Vagina (tissue), 2 donors: ENCODE data around the gene TPGS1. TPM values are rescaled to one million over a fixed set of nuclear protein-coding genes. Genes with fewer than 3 reads are reported as not detected.
"Not testable (repeated sequence)": the region's sequence is repeated elsewhere in the genome, so short reads cannot be mapped to it uniquely, and the experiment has no call there.

ENCODE experiments used
- DNase-seq, 2 donors: peaks; one replicate each; pipeline ENCODE4 v3.0.0-alpha.2; 2017; ENCODE audit errors: extremely low spot score in 2 of 2
- H3K27ac ChIP-seq: fragments of 200-600 bp; sonication (generic); one replicate; pipeline ENCODE4 v1.5.1; 2019
- H3K27me3 ChIP-seq: fragments of 200-600 bp; sonication (generic); one replicate; pipeline ENCODE4 v1.5.1; 2019
- H3K36me3 ChIP-seq, 2 donors: fragments of 200-600 bp; sonication (generic); one replicate each; pipeline ENCODE4 v1.5.1; 2017 to 2019
- H3K4me1 ChIP-seq: fragments of 200-600 bp; sonication (generic); one replicate; pipeline ENCODE4 v1.5.1; 2019
- H3K4me3 ChIP-seq, 2 donors: fragments of 200-600 bp; sonication (generic); 1 replicate in 1 of 2; 2 replicates in 1 of 2; pipeline ENCODE4 v1.5.1; 2016 to 2019
- H3K9me3 ChIP-seq: fragments of 200-600 bp; sonication (generic); one replicate; pipeline ENCODE4 v1.5.1; 2019
- POLR2A ChIP-seq, 2 donors: fragments of 450-650 bp; IDR thresholded peaks; one replicate each; pipeline ENCODE4 v1.6.1; 2017; ENCODE audit warnings: antibody characterized with exemption in 2 of 2, mild to moderate bottlenecking in 2 of 2, moderate library complexity in 2 of 2
- POLR2AphosphoS5 ChIP-seq, 2 donors: sonication (generic); formaldehyde crosslinking; IDR thresholded peaks; one replicate each; pipeline ENCODE4 v1.9.0; 2017; ENCODE audit warnings: antibody characterized with exemption in 2 of 2, mild to moderate bottlenecking in 2 of 2, low read depth in 1 of 2; ENCODE audit not compliant: insufficient read depth in 1 of 2
- intact Hi-C: fragments of 100-400 bp; cut with DNase I; formaldehyde crosslinking; loops from one replicate; pipeline ENCODE4 v1.15.1; 2023
- total RNA-seq: library from RNA; depleted of rRNA; stranded (reverse); fragments of >200 nt; gene quantifications from one replicate; pipeline ENCODE4 v1.2.3, GENCODE V29; 2016
- TF ChIP-seq, protein P1 (sequence below), 3 experiments: fragments of 450-650 bp in 2 of 3; fragments of 200-600 bp in 1 of 3; sonication (generic) in 1 of 3; IDR thresholded peaks; one replicate each; pipeline ENCODE4 v1.5.1; 2017 to 2019; ENCODE audit warnings: antibody characterized with exemption in 3 of 3, mild to moderate bottlenecking in 2 of 3, moderate library complexity in 2 of 3

The TPGS1 gene
- total RNA-seq, 1 donor from 2014 or later = 39.5 TPM

DNA sequence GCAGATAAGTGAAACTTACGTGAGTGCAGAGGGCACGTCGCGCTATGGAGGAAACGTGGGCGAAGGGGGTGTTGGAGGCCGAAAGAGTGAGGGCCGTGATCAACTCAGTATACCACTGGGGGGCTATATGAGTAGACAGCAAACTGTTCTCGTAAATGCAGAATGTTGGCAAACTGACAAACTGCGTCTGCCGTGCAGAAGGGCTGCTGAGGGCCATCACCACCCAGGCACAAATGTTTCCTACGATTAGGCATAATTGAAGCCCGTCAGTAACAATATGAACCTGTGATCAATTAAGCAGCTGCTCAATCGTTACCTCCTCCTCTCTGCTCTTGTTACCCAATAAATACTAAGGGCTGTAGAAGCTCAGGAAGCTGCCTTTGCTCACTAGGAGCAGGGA lies 28.3 kb upstream of the TPGS1 start:
- Histone ChIP-seq H3K27ac (no peak overlapping the region), H3K36me3 (no peaks in the 10 kb centered on the region), H3K4me3 (no peak overlapping the region), H3K9me3 (no peaks in the 10 kb centered on the region), H3K27me3 (no peaks in the 10 kb centered on the region), H3K4me1 (no peaks in the 10 kb centered on the region)
- no peak for DNase-seq
- intact Hi-C loops = no loop called here
- TF ChIP-seq, protein P1, sequence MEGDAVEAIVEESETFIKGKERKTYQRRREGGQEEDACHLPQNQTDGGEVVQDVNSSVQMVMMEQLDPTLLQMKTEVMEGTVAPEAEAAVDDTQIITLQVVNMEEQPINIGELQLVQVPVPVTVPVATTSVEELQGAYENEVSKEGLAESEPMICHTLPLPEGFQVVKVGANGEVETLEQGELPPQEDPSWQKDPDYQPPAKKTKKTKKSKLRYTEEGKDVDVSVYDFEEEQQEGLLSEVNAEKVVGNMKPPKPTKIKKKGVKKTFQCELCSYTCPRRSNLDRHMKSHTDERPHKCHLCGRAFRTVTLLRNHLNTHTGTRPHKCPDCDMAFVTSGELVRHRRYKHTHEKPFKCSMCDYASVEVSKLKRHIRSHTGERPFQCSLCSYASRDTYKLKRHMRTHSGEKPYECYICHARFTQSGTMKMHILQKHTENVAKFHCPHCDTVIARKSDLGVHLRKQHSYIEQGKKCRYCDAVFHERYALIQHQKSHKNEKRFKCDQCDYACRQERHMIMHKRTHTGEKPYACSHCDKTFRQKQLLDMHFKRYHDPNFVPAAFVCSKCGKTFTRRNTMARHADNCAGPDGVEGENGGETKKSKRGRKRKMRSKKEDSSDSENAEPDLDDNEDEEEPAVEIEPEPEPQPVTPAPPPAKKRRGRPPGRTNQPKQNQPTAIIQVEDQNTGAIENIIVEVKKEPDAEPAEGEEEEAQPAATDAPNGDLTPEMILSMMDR (IDR thresholded peaks at IDR 0.05) = no peak
- TF ChIP-seq POLR2AphosphoS5 (IDR thresholded peaks at IDR 0.05; ENCODE audit: insufficient read depth in 1 of 2, low read depth in 1 of 2) = no peak
- TF ChIP-seq POLR2A (IDR thresholded peaks at IDR 0.05) = no peak

- TF ChIP-seq POLR2AphosphoS5 (IDR thresholded peaks at IDR 0.05; ENCODE audit: insufficient read depth in 1 of 2, low read depth in 1 of 2) = no peak
- TF ChIP-seq, protein P1 (IDR thresholded peaks at IDR 0.05) = peak in 1 of 3 experiments; percentile 58
- Histone ChIP-seq H3K36me3 (no peaks in the 10 kb centered on the region), H3K27ac (no peak overlapping the region), H3K4me3 (no peak overlapping the region), H3K9me3 (no peaks in the 10 kb centered on the region), H3K27me3 (no peaks in the 10 kb centered on the region), H3K4me1 (no peaks in the 10 kb centered on the region)
- intact Hi-C loops = no loop called here
- no peak for DNase-seq
These were observed 27.1 kb upstream of the TPGS1 start for GRCh38 chr19:480016-480855.

DNA sequence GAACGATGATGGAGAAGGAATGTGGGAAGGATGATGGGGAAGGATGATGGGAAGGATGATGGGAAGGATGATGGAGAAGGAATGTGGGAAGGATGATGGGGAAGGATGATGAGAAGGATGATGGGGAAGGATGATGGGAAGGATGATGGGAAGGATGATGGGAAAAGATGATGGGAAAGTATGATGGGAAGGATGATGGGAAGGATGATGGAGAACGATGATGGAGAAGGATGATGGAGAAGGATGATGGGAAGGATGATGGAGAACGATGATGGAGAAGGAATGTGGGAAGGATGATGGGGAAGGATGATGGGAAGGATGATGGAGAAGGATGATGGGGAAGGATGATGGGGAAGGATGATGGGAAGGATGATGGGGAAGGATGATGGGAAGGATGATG lies 26.2 kb upstream of the TPGS1 start:
- H3K36me3 ChIP-seq, H3K4me1 ChIP-seq, H3K9me3 ChIP-seq, H3K4me3 ChIP-seq, intact Hi-C loops, H3K27me3 ChIP-seq, DNase-seq, H3K27ac ChIP-seq: not testable (repeated sequence)

DNA sequence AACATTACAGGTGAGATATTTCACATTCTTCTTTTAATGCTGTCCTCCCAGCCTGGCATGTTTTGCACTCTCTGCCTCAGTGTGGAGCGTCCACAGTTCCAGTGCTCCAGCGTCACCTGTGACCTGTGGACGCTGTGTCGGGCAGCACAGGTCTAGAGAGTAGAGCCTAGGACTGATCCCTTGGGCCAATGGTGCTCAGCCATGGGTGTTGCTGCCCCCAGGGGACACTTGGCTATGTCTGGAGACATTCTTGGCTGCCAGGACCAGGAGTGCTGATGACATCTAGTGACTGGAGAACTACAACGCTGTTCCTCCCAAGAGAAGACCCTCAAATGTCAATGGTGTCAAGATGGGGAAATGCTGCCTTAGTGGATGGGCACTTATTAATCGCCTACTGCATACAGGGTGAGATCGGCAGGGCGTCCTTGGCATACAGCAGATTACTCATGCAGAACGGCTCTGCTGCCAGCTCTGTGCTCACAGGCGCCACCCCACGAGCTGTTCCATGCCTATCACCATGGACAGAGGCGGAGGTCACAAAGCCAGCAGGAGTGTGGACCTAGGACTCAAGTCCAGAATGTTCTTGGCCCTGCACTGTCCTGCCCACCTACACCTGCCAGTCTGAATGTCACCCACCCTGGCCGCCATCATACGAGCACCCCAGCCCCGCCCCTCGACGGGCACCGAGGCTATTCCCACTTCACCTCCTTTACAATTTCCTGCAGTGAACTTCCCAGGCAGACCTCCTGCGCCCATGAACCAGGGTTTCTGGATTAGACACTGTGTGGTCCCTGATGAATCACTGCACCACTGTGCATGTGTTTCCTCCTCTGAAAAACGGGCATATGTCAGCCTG lies 24.9 kb upstream of the TPGS1 start:
- Histone ChIP-seq H3K4me1 (no peaks in the 10 kb centered on the region), H3K4me3 (no peak overlapping the region), H3K27me3 (no peaks in the 10 kb centered on the region), H3K27ac (no peak overlapping the region), H3K9me3 (no peaks in the 10 kb centered on the region), H3K36me3 (no peaks in the 10 kb centered on the region)
- DNase-seq = no peak
- intact Hi-C loops = no loop called here
- no peak for TF ChIP-seq POLR2AphosphoS5 (IDR thresholded peaks at IDR 0.05; ENCODE audit: insufficient read depth in 1 of 2, low read depth in 1 of 2)
- TF ChIP-seq, protein P1 (IDR thresholded peaks at IDR 0.05) = no peak
- TF ChIP-seq POLR2A (IDR thresholded peaks at IDR 0.05) = no peak

DNA sequence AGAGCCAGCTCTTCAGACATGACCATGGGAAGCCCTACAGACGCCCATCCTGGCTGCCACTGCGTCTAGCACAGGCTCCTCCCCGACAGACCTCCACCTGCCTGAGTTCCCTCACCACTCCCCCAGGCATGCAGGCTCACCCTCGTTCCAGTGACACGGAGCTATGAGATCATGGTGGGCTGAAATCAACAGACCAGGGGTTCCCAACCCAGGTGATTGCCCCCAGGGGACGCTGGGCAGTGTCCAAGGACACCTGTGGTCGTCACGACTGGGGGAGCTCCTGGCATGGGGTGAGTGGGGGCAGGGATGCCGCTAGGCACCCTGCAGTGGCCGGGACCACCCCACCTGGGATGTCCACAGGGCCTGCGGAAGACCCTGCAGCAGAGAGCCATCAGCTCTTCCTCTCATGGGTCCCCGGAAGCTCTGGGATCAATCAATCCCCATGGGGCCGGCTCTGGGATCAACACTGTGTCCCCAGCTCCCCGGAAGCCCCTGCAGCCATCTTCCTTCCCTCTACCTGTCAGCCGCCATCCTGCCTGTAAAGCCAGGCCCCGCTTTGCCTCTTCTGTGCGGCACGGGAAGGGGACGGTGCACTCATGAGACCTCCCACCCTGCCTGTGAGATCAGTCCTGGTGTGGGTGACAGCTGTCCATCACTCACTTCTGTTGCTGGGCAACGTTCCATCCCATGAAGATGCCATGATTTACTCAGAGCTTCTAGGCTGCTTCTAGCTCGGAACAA lies 23.8 kb upstream of the TPGS1 start:
- Histone ChIP-seq H3K27ac (no peak overlapping the region), H3K9me3 (no peaks in the 10 kb centered on the region), H3K4me3 (no peak overlapping the region), H3K4me1 (peaks cover 10% of the 10 kb centered on the region), H3K36me3 (no peaks in the 10 kb centered on the region), H3K27me3 (no peaks in the 10 kb centered on the region)
- no peak for DNase-seq
- intact Hi-C loops = no loop called here
- TF ChIP-seq POLR2AphosphoS5 (IDR thresholded peaks at IDR 0.05; ENCODE audit: insufficient read depth in 1 of 2, low read depth in 1 of 2) (no peak), POLR2A (IDR thresholded peaks at IDR 0.05) (no peak)
- TF ChIP-seq, protein P1 (IDR thresholded peaks at IDR 0.05) = no peak
